ENCODE measurements around the gene FMNL2.

FMNL2 gene

DNA sequence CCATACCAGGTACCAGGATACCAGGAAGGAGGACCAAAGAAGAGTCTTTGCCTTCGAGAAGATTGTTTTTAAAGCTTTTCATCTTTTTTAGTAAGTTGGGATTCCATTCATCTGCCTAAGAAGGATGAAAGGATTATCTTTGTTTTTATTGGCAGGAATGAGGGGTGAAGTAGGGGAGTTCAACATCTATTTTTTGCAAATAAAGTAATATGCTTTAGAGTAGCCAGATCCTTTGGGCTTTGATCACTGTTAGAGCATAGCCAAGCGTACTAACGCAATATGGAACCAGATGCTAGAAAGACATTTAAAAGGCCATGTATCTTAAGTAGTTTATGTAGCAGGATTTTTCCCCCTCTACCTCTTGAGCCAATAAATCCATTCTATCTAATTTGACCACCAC lies 249.3 kb downstream of the FMNL2 start:
- DNase-seq (ENCODE audit: low read depth), result peak; percentile 11

DNA sequence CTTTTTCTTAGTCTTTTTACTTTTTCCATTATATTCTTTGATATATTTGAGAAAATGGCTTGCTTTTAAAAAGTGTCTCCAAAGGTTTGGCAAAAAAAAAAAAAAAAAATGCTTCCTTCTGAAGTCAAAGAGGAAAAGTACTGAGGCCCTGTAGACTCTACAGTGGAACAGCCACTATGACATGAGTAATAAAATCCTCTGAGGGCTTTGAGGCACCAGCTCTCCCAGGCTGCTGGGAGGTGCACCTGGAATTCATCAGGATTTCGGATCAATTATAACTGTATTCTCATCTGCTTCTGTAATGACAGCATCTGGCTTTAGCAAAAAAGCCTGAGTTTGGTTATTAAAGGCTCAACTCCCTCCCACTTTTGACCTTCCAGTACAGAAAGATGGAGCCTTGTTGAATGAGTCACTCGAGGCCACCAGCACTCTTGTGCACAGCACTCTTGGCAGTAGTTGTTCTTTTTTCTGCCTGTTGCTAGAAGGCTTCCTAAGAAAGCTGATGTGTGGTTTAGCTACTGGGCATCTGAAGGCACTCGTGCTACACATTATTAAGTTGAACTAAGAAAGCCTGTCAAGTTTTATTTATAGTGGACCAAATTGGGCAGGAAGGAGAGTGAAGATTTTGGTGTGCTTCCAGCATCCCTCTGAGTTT lies 251.0 kb downstream of the FMNL2 start:
- peak; percentile 97 for DNase-seq (ENCODE audit: low read depth)

DNA sequence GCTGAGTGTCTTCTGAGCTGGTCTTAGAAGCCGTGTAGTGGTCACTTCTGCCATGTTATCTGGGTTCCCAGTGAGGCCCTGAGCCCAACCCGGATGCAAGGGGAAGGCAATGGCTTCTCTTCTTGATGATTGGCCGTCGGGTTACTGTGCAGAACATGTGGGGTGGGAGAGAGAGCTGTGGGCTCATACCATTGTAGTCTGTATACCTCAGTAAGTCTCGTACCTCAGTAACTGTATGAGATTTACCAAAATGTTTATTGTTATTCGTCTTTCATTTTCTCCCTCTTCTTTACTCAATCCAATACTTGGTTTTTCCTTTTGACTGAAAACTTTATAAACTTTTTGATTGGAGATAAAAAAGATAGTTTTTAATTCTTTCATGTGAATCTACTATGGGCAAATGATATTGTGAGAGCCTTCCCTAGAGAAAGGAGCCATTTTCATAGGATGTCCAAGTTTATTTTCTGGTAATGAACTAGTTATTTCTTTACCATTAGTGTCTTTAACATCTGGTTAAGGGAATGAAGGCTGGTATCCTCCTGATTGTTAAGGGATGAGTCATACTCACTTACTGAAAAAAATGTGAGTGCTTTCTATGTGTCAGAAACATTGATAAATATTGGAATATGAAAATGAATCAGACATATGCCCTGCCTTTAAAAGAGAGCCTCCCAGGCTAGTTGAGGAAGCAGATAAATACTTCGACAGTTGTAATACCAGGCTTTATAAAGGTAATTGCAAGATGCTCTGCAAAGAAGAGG lies 252.4 kb downstream of the FMNL2 start:
- no peak for DNase-seq (ENCODE audit: low read depth)

DNA sequence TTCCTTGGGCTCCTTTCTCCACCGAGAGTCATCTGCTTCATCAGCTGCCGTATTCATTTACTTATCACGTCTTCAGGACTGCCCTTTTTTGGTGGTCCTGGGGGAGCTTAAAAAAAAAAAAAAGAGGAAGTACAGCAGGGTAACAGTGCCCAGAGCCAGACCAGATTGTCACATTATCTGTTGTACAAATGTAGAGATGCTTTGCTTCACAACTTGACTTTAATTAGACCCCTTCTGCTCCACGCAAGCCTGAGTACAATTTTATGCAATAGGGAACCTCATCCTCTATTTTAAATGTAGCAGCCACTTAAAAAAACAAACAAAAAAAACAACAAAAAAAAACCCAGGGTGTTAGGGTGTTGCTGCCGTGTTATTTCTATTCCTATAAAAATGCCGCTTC lies 254.0 kb downstream of the FMNL2 start:
- DNase-seq (ENCODE audit: low read depth), result no peak

DNA sequence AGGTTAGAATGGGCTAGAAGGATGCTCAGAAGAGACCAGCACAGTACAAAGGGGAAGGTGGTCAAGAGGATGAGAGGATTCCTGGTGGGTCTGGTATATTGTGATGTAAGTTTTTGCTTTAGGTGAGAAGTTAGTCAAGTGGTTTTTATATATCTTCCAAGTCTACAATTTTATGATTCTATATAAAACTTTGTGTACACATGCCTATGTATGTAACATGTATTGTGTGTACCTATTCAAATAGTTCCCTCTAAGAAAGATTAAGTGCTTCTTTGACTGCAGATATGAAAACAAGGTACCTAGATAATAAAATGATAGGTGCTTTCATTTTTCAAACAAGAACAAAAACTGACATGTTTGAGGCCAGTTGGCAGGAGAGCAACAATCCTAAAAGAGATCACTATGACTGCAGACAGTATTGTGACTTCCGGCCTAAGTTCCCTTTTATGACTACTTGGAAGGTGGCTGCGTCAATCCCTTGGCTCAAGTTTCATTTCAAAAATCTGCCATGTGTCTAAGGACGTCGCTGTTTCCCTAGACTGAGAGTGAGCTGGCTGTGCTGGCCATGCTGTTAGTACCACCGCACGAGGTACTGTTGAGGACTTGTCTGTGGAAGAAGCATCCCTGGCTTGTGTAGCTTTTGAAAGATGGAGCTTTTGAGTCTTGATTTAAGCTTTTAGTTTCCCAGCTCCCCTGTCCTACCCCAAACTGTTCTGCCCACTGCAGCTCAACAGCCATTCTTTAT lies 259.2 kb downstream of the FMNL2 start:
- DNase-seq (ENCODE audit: low read depth), result peak; percentile 36

DNA sequence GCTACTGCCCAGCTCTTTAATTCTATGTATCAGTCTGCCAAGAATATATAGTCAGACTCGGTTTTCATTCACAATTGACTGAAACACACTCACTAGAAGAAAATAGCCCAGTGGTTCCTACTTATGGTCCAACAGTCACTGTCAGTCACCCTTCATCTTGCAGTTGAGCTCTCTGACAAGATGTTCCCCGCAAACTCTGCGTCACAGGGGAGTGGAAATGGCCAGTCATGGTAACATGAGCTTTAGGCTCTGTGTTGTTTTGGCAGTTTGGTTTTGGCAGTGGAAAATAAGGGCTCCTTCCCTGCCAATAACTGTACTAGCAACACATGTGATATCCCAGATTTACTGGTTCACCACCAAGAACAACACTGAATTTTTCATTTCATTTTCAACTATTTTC lies 259.8 kb downstream of the FMNL2 start:
- DNase-seq (ENCODE audit: low read depth), result peak; percentile 95

DNA sequence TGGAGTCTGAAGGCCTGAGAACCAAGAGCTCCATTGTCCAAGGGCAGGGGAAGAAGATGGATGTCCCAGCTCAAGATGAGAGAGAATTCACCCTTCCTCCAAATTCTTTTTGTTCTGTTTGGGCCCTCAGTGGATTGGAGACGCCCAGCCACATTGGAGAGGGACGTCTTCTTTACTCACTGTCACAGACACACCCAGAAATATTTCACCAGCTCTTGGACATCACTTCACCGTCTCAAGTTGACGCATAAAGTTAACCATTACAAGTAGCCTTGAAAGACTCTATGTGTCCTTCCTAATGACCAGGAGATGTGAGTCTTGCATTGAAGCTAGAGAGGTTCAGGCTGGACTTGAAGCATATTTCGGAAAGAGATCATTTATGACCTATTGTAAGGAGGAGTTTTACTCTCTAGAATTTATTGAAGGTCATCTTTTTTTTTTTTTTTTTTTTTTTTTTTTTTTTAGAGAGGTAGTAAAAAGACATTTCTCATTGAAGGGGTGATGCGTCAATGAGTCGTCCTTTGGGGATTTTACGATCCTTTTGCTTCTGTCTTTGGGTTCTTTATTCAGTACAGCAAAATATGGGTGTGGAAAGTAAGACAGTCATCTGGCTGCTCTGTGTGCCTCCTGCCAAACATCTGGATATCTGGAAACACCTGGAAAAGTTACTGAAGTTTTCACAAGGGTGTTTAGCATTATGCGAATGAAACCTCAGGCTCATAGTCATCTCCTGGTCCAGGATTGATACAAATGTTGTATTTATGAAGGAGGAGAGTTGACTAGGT lies 264.2 kb downstream of the FMNL2 start:
- DNase-seq (ENCODE audit: low read depth), result no peak

DNA sequence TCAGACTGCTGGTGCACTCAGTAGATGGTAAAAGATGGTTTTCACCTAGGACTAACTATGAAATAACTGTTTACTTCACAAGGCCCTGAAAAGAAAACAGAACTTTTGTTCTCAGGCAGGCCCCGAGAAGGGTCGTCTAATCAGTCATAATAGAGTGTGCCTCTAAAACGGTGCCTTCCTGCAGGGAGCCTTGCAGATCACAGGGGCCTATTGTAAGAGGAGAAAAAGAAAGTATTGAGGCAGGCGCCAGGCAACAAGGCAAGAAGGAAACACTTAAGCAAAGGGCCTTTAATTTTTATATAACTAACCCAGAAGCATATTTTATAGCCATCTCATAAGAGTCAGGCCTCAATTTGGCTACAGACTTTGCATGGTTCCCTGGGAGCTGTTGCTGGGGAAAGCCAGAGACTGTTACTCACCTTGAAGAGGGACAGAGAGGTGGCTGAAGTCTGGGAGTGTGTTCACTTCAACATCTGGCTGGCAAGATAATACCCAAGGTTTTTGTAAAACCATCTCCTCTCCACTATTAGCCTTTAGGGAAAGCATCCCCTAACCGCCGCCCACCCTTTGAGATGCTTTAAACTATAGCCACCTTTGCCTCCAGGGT lies 265.2 kb downstream of the FMNL2 start:
- DNase-seq (ENCODE audit: low read depth), result no peak

DNA sequence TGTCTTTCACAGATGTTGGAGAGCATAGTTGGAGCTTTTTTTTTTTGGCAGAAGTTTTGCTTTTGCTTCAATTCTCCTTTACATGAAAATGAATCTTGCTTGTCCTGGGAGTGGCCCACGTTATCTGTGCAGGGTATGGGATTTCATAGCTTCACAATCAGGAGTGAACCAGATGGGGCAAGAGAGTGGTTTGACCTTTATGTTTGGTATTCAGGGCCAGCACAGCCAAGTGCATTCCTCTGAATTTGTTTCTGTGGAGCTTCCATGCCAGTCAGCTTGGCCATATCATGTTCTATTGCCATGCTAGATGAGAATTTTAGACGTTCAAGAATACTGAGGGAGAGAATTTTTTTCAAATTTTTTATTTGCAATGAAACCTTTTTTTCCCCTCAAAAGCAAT lies 265.7 kb downstream of the FMNL2 start:
- DNase-seq (ENCODE audit: low read depth), result peak; percentile 81

DNA sequence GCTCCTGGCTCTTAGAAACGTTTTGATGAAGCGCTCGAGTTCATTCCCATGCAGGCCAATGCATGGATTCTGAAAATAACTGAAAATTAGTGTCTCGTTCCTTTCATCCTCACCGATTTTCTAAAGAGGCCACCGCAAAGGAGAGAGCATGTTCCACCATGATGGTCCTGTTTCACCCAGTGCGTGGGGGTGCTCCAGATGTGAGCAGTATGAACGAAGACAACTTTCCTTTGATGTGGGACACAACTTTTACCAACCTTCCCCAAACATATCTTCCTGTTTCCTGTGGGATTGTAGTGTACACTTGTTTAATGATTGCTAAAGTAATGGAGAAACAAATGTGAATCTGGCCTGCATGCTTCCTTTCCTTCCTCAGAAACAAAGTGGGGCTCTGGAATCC lies 267.8 kb downstream of the FMNL2 start:
- DNase-seq (ENCODE audit: low read depth), result no peak

DNA sequence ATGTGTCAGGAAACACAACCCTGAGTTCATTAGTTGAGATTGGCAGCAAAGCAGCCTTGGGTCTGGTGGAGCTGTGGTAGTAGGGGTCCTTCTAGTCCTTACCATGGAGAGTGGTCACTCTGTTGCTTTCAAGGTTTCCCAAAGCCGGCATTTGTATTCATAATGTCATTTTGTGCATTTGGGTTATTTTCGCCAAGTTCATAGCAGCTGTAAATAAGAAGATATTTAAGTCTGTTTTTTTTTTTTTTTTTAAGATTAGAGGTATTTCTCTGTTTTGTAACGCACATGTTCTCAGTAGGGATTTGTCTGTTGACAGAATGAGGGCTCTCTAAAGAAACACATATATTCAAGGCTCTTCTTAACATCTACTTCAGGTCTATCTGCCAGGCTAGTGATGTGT lies 268.2 kb downstream of the FMNL2 start:
- no peak for DNase-seq (ENCODE audit: low read depth)

DNA sequence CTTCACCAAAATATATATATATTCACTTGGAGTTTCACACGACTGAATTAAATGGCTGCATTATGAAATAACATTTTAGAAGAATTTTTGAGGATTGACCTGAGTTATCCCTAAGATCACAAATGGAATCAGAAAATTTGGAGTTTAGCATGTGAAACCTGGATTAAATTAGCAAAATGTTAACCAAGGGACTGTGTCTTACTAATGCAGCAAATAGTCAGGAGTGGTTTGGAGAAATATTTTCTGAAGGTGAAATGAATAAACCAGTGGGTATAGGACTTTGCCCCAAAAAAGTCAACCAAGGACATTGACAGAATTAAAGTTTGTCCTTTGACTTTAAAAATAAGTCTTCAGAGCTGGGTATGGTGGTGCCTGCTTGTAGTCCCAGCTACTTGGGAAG lies 271.1 kb downstream of the FMNL2 start:
- no peak for DNase-seq (ENCODE audit: low read depth)

DNA sequence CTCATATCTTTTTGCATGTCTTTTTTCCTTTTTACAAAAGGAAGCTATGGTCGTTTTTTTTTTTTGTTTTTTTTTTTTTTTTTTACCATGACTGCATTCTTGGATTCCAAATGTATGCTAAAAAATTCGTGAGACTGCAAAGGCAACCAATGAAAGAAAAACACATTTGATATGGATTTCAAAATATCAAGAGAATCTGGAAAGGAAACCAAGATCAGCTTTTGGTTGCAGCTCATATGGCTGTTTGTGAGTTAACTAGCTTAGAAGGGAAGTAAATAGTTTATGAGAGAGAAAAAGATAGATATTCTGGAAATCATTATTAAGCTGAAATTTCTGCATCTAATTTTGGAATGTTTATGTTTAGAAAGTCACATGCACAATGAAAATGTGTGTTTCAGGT lies 272.0 kb downstream of the FMNL2 start:
- peak; percentile 60 for DNase-seq (ENCODE audit: low read depth)

DNA sequence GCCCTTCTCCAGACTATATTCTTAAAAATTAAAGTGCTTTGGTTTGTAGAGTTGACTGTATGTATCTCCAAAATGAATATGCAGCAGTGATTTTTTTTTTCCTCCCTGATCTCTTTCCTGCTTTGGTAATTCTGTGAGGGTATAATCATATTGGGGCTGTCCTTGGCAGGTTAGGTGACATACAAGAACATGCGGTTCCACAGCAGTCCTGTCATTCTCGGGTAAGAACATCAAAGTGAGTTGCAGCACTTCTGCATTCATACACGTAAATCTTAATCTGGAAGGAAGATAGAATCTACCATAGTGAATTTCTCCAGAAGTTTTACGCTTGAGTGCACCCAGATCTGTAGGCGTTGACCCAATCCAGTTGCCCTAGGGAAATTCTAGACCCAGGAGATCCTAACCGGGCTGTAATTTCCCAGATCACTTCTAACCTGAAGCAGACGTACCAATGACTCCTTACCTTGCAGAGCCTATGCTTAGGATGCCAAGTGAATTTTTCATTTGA lies 272.9 kb downstream of the FMNL2 start:
- no peak for DNase-seq (ENCODE audit: low read depth)

DNA sequence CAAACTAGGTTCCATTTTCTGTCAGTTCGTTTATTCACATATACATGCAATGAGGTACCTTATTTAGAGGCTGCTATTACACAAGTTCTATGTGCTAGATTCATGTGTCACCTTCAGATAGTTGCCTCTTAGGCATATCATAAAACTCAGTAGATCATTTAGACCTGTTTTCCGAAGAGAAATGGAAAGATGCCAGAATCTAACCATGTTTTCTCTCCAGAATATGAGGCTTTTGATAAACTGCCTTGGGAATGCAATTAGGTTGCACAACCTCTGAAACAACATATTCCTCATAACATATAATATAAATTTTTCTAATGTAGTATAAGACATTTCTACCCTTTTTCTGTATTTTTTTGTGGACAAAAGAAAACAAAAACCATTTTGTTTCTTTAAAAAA lies 274.2 kb downstream of the FMNL2 start:
- no peak for DNase-seq (ENCODE audit: low read depth)

DNA sequence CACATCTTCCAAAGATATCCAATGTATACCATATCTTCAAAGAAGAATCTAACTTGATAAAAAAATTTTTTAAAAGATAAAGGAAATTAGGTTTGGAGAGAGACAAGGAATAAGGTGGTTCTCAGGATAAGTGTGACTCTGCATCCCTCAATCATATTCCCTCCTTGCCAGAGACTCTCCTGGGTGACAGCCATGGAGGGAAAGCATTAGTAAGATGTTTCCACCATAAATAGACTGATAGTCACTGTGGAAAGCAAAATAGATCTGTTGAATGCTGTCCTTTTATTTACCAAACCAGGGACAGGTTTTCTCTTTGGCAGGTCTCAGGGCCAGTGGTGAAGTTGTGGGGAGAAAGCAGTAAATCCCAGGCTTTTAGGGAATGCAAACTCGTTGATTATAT lies 274.7 kb downstream of the FMNL2 start:
- no peak for DNase-seq (ENCODE audit: low read depth)

DNA sequence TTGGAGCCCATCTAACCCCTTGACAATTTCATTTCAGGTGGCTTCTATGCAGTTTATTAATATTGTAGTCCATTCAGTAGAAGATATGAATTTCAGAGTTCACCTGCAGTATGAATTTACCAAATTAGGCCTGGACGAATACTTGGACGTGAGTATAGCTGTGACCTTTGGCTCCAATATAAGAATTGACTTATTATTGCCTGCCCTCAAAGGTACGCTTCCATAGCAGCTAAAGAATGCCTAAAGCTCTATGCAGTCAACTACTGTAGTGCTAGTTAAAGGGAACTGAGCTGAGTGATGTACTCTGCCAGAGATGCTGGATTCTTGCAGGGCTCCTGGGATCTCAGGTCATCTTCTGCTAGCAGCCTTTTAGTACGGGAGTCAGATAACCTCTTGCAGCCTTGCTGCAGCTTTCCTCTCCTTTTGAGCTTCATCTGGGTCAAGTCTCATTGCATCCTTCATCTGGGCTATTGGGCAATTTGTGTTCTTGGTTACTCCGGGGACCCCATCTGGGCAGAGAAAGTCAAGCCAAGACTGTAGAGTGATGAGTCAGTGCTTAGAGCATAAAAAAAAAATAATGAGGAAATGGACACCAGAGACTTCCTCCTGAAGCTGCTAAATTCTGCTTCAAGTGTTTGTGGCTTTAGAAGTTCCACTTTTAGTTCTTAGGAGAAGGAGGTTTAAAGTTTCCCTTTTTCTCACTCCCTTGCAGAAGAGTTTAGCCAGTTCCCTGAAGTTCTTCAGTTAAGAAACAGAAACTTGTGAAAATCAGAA lies 276.7 kb downstream of the FMNL2 start:
- DNase-seq (ENCODE audit: low read depth), result peak; percentile 91

DNA sequence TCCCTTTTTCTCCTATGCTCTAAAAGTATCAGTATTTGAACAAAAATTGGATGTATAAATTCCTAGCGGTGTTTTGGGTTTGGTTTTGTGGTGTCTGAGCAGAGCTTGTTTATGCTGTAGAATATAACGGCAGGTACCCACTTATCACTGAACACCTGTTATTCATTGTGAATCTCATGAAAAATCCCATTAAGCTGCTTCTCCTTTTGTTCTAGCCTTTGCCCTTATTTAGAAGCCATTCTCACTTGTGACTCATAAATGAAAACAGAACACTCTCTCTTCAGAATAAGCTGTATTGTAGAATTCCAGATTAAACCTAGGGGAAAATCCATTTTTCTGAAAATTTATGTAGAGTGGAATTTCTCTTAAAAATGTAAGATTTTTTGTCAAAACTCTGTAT lies 278.3 kb downstream of the FMNL2 start:
- DNase-seq (ENCODE audit: low read depth), result peak; percentile 14

DNA sequence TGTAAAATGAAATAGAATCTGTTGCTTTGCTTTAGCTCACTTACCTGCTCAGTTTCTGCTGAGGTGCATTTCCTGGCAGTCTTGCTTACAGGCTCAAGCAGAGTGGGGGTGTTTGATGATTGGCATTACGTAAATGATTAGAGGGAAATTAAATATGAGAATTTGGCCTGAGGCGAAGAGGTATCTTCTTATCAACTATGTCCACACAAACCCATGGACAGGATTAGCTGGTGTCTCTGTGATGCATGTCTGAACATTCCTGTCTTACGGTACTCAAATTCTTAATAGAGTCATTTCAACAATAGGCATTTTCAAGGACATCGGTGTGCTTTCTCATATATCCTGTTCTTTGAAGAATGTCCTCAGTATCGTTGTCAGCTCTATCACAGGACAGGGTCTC lies 280.2 kb downstream of the FMNL2 start:
- DNase-seq (ENCODE audit: low read depth), result no peak

DNA sequence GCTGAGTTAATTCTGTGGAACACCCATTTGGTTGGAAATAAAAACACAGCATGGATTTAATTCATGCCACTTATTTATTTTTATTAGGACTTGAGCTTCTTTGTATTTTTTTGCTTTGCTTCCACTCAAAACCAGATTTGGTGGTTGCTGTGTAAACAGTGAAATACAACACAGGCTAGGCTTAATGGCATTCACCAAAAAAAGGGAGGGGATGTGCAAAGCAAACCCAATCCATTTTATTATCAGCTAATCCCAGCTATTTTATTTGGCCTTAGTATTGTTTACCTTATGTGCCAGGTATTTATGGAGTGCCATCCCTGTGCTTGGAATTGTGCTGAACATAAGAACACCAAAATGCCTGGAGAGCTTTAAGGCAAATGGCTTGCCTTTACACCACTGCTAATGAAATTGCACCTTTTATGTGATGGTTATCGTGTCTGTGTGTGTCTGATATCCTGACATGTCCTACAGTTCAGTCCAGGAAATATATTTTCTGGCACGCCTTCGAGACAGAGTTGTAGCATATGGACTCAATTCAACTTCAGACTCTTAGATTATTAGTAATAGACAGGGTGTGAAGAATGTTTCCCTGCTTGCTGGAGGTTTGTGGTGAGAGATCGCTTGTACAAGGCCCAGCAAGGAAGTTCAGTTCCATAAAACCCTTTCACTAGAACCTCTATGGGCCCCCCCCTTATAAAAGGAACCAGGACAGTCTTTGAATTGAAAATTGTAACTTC lies 282.6 kb downstream of the FMNL2 start:
- DNase-seq (ENCODE audit: low read depth), result no peak
